ENCODE data around the gene MYCBP. TPM values are rescaled to one million over a fixed set of nuclear protein-coding genes. Genes with fewer than 3 reads are reported as not detected.

MYCBP gene
- total and polyA plus RNA-seq, 2 experiments from 2014 or later = 33.6 to 82.3 TPM

- Mint-ChIP-seq H3K9me3 (peaks cover 10% of the 10 kb centered on the region; the same call in 2 of the 3 replicates), H3K4me3 (peak overlapping the region; percentile 47), H3K27me3 (ENCODE audit: insufficient read depth, low read depth, poor library complexity) (peaks cover 20% of the 10 kb centered on the region), H3K27ac (no peak overlapping the region), H3K36me3 (ENCODE audit: low read depth) (peaks cover 7% of the 10 kb centered on the region; the same call in 2 of the 3 replicates), H3K4me1 (peaks cover 34% of the 10 kb centered on the region)
- Histone ChIP-seq H3K9me2 (ENCODE audit: insufficient read depth) (no peaks in the 10 kb centered on the region), H3K4me2 (peak overlapping the region; percentile 96), H2AFZ (peak overlapping the region; percentile 95), H4K20me1 (replicated peaks; ENCODE audit: insufficient read depth) (no peaks in the 10 kb centered on the region), H3K27ac (ENCODE audit: low read depth) (no peak overlapping the region), H3K27me3 (ENCODE audit: insufficient read depth) (peaks cover 70% of the 10 kb centered on the region), H3K4me3 (peak overlapping the region; percentile 85), H3K4me1 (ENCODE audit: insufficient read depth) (peaks cover 32% of the 10 kb centered on the region), H3F3A (replicated peaks; ENCODE audit: low read depth) (no peaks in the 10 kb centered on the region), H3K79me2 (replicated peaks; ENCODE audit: insufficient read depth) (no peaks in the 10 kb centered on the region), H3K36me3 (ENCODE audit: insufficient read depth) (no peaks in the 10 kb centered on the region)
- ATAC-seq (peak; percentile 60), DNase-seq (ENCODE audit: low spot score) (no peak)
- TF ChIP-seq ETS1 (IDR thresholded peaks at IDR 0.05) (no peak), EZH2phosphoT487 (IDR thresholded peaks at IDR 0.05; ENCODE audit: unreplicated experiment) (no peak), CREB1 (CRISPR knock-in tag; IDR thresholded peaks at IDR 0.05; ENCODE audit: low read depth) (no peak), POLR2AphosphoS5 (IDR thresholded peaks at IDR 0.05; ENCODE audit: low read depth) (no peak), ZNF331 (CRISPR knock-in tag; IDR thresholded peaks at IDR 0.05; ENCODE audit: low read depth) (no peak), CTCF (conservative IDR thresholded peaks at IDR 0.05; ENCODE audit: low read depth in 2 of 2) (peak in 1 of 2 experiments; percentile 56; a peak in 2 of 4 replicates)
Measured at GRCh38 chr1:38817267-38818174, 55.6 kb downstream of the MYCBP start.

- H3K79me2 ChIP-seq (replicated peaks; ENCODE audit: insufficient read depth) = no peaks in the 10 kb centered on the region
- Mint-ChIP-seq H3K4me1 (peaks cover 34% of the 10 kb centered on the region), H3K27me3 (ENCODE audit: insufficient read depth, low read depth, poor library complexity) (peaks cover 25% of the 10 kb centered on the region), H3K36me3 (ENCODE audit: low read depth) (peaks cover 7% of the 10 kb centered on the region; the same call in 2 of the 3 replicates), H3K27ac (no peak overlapping the region), H3K9me3 (peaks cover 12% of the 10 kb centered on the region; the same call in 2 of the 3 replicates), H3K4me3 (peak overlapping the region; percentile 34; the same call in 1 of the 3 replicates)
- H3K9me2 ChIP-seq (ENCODE audit: insufficient read depth) = no peaks in the 10 kb centered on the region
- peak overlapping the region; percentile 93 for H2AFZ ChIP-seq
- H3K27ac ChIP-seq (ENCODE audit: low read depth) = no peak overlapping the region
- DNase-seq (ENCODE audit: low spot score) = peak; percentile 53
- peak overlapping the region; percentile 75 for H3K4me2 ChIP-seq
- H3K4me3 ChIP-seq = peak overlapping the region; percentile 49
- H3K36me3 ChIP-seq (ENCODE audit: insufficient read depth) = no peaks in the 10 kb centered on the region
- H3K4me1 ChIP-seq (ENCODE audit: insufficient read depth) = peaks cover 32% of the 10 kb centered on the region
- peak; percentile 11 for ATAC-seq
- no peaks in the 10 kb centered on the region for H4K20me1 ChIP-seq (replicated peaks; ENCODE audit: insufficient read depth)
- peaks cover 70% of the 10 kb centered on the region for H3K27me3 ChIP-seq (ENCODE audit: insufficient read depth)
- no peaks in the 10 kb centered on the region for H3F3A ChIP-seq (replicated peaks; ENCODE audit: low read depth)
- TF ChIP-seq EZH2phosphoT487 (IDR thresholded peaks at IDR 0.05; ENCODE audit: unreplicated experiment) = no peak
- TF ChIP-seq ZNF114 (CRISPR knock-in tag; IDR thresholded peaks at IDR 0.05) = no peak
- TF ChIP-seq ZNF331 (CRISPR knock-in tag; IDR thresholded peaks at IDR 0.05; ENCODE audit: low read depth) = no peak
- TF ChIP-seq CREB1 (CRISPR knock-in tag; IDR thresholded peaks at IDR 0.05; ENCODE audit: low read depth) = no peak
- TF ChIP-seq ETS1 (IDR thresholded peaks at IDR 0.05) = no peak
- no peak for TF ChIP-seq POLR2AphosphoS5 (IDR thresholded peaks at IDR 0.05; ENCODE audit: low read depth)
- no peak for TF ChIP-seq REST (IDR thresholded peaks at IDR 0.05; ENCODE audit: unreplicated experiment)
- no peak for TF ChIP-seq NANOG (IDR thresholded peaks at IDR 0.05; ENCODE audit: borderline replicate concordance)
- TF ChIP-seq STAT1 (IDR thresholded peaks at IDR 0.05; ENCODE audit: unreplicated experiment) = no peak
- TF ChIP-seq JUNB (IDR thresholded peaks at IDR 0.05; ENCODE audit: unreplicated experiment) = no peak
Measured at GRCh38 chr1:38815903-38816627, 57.1 kb downstream of the MYCBP start.

Data from GM23338 (cell line).